ENCODE results near the gene ATP12A. TPM values are rescaled to one million over a fixed set of nuclear protein-coding genes. Genes with fewer than 3 reads are reported as not detected.
A peak's percentile ranks its signal among the peaks of the same experiment; 100 is the strongest.

ATP12A gene
- total RNA-seq, 1 experiment from 2014 or later = 0.40 TPM

DNA sequence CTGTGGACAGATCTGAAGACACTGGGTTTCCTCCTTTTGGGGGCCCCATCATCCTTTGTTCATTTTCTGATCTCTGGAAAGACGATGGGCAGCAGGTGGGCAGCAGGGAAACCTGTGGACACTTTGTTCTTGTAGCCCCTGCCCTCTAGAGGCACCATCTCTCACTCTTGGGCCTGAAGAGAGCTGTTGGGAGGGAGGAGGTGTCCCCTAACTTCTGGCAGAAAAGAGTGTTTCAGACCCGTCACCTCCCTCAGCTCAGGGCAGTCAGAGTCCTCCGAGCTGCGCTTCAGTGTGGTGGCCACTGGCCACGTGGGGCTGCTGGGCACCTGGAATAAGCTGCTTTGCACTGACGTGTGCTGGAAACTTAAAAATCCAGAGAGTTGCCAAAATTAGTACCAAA is 56.8 kb downstream of the ATP12A start:
- CTCF ChIA-PET = no interaction called here
- no peaks in the 10 kb centered on the region for H3K9me3 Mint-ChIP-seq (ENCODE audit: low read depth, unreplicated experiment)

GRCh38 chr13:24738366-24738847 is 58.2 kb downstream of the ATP12A start:
- TF ChIP-seq CTCF (IDR thresholded peaks at IDR 0.05; ENCODE audit: unreplicated experiment) = no peak
- no peaks in the 10 kb centered on the region for H3K4me1 Mint-ChIP-seq (ENCODE audit: low read depth, unreplicated experiment)
- H3K36me3 Mint-ChIP-seq (ENCODE audit: insufficient read depth, unreplicated experiment) = no peaks in the 10 kb centered on the region
- DNase-seq = no peak
- no peak overlapping the region for H3K4me3 Mint-ChIP-seq (ENCODE audit: low read depth, unreplicated experiment)
- peaks cover 16% of the 10 kb centered on the region for H3K27me3 Mint-ChIP-seq (ENCODE audit: unreplicated experiment)
- no TSS peak for BruUV-seq (replicated peaks)
- intact Hi-C loops (cut with micrococcal nuclease; ENCODE audit: unreplicated experiment) = no loop called here
- CTCF ChIA-PET = no interaction called here
- no peak overlapping the region for H3K27ac Mint-ChIP-seq (ENCODE audit: unreplicated experiment)
- H3K9me3 Mint-ChIP-seq (ENCODE audit: low read depth, unreplicated experiment) = no peaks in the 10 kb centered on the region

More for the DNA sequence above, 56.8 kb downstream of the ATP12A start:
- DNase-seq = no peak
- intact Hi-C loops (cut with micrococcal nuclease; ENCODE audit: unreplicated experiment) = no loop called here
- BruUV-seq (replicated peaks) = no TSS peak
- no peak for TF ChIP-seq CTCF (IDR thresholded peaks at IDR 0.05; ENCODE audit: unreplicated experiment)
- Mint-ChIP-seq H3K27me3 (ENCODE audit: unreplicated experiment) (peaks cover 2% of the 10 kb centered on the region), H3K4me1 (ENCODE audit: low read depth, unreplicated experiment) (no peaks in the 10 kb centered on the region), H3K36me3 (ENCODE audit: insufficient read depth, unreplicated experiment) (no peaks in the 10 kb centered on the region), H3K27ac (ENCODE audit: unreplicated experiment) (no peak overlapping the region), H3K4me3 (ENCODE audit: low read depth, unreplicated experiment) (no peak overlapping the region)

DNA sequence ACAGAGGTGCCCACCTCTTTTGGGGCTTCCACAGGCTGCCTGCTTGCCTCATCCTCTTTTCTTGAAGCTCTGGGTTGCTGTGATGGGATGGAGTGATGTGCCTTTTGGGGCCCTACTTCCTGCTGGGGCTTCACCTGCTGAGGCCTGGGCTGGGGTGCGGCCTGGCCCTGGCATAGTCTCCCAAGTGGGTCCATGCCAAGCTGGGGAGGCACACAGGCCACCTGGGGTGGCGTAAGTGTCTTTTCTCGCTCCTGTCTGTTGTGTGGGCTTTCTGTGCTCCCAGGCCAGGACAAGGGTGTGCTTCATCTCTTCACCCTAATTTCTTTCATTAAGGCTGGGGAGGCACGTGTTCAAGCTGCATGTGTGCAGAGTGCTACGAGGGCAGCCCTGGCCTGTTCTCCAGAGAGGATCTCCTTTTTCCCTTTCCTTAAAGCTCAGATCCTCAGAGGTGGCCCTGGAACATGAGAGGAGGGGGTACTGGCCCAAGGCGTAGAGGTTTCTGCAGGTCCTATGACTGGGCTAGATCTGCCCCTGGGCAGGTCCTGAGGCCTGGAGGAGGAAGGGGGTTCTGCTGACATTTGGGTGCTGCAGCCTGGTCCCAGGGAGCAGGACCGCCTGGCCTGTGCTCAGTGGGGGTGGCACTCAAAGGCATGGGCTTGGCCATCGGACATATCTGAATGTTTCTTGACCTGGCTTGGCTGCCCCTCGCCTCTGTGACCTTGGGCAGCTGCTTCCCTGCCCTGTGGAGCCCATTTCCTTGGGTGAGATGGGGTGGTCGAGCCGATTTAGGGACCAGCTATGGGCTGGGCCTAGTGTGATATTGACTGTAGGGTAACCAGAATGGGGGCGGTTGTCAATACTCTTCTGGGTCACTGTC is 60.0 kb downstream of the ATP12A start:
- peaks cover 34% of the 10 kb centered on the region for H3K27me3 Mint-ChIP-seq (ENCODE audit: unreplicated experiment)
- TF ChIP-seq CTCF (IDR thresholded peaks at IDR 0.05; ENCODE audit: unreplicated experiment) = no peak
- BruUV-seq (replicated peaks) = no TSS peak
- H3K4me1 Mint-ChIP-seq (ENCODE audit: low read depth, unreplicated experiment) = no peaks in the 10 kb centered on the region
- H3K4me3 Mint-ChIP-seq (ENCODE audit: low read depth, unreplicated experiment) = no peak overlapping the region
- no peaks in the 10 kb centered on the region for H3K9me3 Mint-ChIP-seq (ENCODE audit: low read depth, unreplicated experiment)
- intact Hi-C loops (cut with micrococcal nuclease; ENCODE audit: unreplicated experiment) = no loop called here
- CTCF ChIA-PET = no interaction called here
- DNase-seq = no peak
- no peak overlapping the region for H3K27ac Mint-ChIP-seq (ENCODE audit: unreplicated experiment)
- H3K36me3 Mint-ChIP-seq (ENCODE audit: insufficient read depth, unreplicated experiment) = no peaks in the 10 kb centered on the region

DNA sequence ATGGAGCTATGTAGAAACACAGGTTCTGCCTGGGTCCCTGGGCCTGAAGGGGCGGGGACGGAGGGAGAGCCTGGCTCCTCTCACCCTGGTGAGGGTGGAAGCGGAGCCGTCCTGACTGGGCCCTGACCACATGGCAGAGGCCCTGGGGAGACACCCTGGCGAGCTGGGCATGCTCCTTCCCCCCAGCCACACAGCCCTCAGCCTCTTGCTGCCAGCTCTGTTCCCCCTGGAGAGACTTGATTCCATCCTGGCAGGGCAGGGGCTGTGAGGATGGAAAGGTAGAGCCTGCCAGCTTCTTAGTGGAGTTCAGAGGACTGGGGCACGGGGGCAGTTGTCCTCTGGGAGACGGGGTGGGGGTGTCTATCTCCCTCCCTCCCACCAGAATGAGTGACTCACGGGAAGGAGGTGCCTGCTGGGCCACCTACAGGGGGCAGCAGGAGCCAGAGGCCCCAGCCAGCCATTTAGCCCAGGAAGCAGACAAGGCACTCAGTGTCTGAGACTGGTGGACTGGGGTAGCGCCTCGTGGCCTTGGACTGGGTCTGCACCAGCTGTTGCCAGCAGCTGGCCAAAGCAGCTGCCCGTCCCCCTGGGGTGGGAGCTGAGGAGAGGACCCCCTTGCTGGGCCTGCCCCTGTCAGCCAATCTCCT is 60.9 kb downstream of the ATP12A start:
- H3K4me3 Mint-ChIP-seq (ENCODE audit: low read depth, unreplicated experiment) = no peak overlapping the region
- peaks cover 40% of the 10 kb centered on the region for H3K27me3 Mint-ChIP-seq (ENCODE audit: unreplicated experiment)
- H3K4me1 Mint-ChIP-seq (ENCODE audit: low read depth, unreplicated experiment) = no peaks in the 10 kb centered on the region
- CTCF ChIA-PET = no interaction called here
- no peaks in the 10 kb centered on the region for H3K9me3 Mint-ChIP-seq (ENCODE audit: low read depth, unreplicated experiment)
- TF ChIP-seq CTCF (IDR thresholded peaks at IDR 0.05; ENCODE audit: unreplicated experiment) = no peak
- no TSS peak for BruUV-seq (replicated peaks)
- H3K36me3 Mint-ChIP-seq (ENCODE audit: insufficient read depth, unreplicated experiment) = no peaks in the 10 kb centered on the region
- peak; percentile 19 for DNase-seq
- intact Hi-C loops (cut with micrococcal nuclease; ENCODE audit: unreplicated experiment) = no loop called here
- no peak overlapping the region for H3K27ac Mint-ChIP-seq (ENCODE audit: unreplicated experiment)
